Measurements from ENCODE around the gene APOC3.

Gene APOC3

GRCh38 chr11:116851626-116852025 lies 21.9 kb downstream of the APOC3 start:
- no peak for DNase-seq (ENCODE audit: low read depth)

DNA sequence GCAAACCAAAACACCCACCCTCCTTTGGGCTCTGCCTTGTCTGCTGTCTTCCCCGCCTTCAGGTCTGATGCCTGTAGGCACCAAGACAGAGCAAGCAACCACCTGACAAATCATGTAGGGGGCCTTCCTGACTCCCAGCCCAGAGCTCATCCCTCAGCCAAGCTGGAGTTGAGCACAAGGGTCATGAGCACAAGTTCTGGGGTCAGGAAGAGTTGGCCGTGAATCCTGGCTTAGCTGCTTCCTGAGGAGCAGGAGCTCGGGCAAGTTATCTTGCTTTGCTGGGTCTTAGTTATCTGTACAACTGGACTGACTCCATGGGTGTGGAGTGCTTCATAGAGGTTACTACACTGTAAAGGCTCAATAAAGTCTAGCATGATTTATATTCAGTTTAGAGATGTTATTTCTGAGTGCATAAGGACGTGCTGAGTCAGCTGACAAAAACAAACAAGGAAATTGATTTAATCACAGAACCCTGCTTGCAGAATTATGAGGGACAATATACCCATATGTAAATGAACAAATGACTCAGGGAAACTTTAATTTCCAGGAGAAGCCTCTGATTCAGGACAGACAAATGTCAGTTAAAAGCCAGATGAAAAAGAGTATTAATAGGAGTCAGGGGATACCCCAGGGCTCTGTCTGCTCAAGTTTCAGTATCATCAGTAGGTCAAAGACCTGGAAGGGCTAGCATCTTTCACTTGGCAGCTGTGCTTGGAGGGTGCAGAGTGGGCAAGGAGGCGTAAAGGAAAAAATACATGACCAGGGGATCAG lies 22.7 kb downstream of the APOC3 start:
- DNase-seq (ENCODE audit: low read depth): no peak

GRCh38 chr11:116853461-116854073 lies 23.9 kb downstream of the APOC3 start:
- no peak for DNase-seq (ENCODE audit: low read depth)

DNA sequence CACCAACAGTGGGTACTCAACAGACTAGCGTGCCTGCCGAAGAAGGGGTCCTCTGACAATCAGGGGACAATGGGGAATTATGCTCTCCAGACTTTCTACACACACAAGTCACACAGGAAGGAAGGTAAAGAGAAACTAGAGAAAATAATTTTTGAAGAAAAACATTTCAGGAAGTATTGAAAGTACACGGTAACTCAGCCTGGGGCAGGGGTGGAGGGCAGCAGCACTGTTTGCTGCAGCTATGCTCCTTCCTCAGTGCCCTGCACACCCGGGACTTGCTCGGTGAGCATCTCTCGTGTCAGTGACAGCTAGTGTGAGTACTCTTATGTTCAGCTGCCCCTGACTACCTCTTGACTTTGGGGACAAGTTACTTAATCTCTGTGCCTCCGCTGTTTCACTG lies 25.7 kb downstream of the APOC3 start:
- DNase-seq (ENCODE audit: low read depth): no peak

GRCh38 chr11:116856423-116856822 lies 26.7 kb downstream of the APOC3 start:
- no peak for DNase-seq (ENCODE audit: low read depth)

DNA sequence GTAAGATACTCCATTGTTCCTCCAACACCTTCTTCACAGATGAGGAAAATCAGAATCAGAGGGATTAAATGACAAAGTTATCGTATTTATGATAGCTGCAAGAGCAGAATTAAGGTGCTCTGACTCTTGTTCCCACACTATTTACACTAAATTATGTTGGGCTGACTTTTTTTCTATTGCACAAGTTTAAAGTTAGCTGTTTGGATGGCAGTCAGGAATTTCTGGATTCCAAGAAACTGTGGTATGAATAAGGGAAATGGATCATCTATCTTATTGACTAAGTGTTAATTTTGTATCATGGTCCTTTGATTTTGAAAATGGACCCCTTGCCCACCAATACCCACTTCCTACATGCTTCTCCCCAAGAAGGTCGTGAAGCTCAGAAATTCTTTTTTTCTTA lies 27.6 kb downstream of the APOC3 start:
- no peak for DNase-seq (ENCODE audit: low read depth)

DNA sequence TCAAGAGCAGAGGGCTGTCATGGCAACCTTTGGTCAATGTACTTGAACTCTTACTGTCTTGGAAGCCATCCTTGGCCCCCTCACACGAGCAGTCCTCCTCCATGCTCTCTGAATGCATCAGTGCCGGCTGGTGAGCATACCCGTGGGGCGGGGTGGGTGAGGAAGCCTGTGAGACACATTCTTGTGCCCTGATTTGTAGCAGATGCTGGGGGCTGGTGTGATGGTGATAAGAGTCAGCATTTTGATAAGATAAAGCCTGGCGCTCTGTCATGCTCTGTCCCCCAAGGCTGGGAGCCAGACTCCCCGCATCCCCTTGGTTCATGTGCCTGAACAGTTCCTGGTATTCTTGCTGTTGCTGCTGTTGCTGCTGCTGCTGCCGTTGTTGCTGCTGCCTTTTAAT lies 28.2 kb downstream of the APOC3 start:
- DNase-seq (ENCODE audit: low read depth): no peak

- no peak for DNase-seq (ENCODE audit: low read depth)
Observed at GRCh38 chr11:116859175-116859574, 29.5 kb downstream of the APOC3 start.

- DNase-seq (ENCODE audit: low read depth): no peak
Observed at GRCh38 chr11:116860303-116860702, 30.6 kb downstream of the APOC3 start.

DNA sequence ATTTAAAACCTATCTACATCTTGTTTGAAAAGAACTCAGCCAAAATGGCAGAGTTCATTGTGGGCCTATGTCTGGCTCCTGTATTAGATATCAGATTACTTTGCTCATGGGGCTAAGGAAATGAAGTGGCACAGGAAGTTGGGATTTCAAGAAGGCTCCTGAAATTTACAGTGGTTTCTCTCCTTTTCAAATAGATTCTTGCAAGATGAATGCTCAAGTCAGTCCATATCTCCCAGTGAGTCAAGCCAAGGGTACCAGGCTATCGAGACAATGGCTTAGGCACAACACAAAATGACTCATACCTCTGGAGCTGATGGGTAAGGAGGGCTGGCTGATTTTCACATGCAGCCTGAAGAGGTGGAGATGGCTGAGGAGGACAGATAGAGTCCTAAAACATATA lies 31.8 kb downstream of the APOC3 start:
- no peak for DNase-seq (ENCODE audit: low read depth)

GRCh38 chr11:116862185-116862584 lies 32.5 kb downstream of the APOC3 start:
- DNase-seq (ENCODE audit: low read depth): no peak

DNA sequence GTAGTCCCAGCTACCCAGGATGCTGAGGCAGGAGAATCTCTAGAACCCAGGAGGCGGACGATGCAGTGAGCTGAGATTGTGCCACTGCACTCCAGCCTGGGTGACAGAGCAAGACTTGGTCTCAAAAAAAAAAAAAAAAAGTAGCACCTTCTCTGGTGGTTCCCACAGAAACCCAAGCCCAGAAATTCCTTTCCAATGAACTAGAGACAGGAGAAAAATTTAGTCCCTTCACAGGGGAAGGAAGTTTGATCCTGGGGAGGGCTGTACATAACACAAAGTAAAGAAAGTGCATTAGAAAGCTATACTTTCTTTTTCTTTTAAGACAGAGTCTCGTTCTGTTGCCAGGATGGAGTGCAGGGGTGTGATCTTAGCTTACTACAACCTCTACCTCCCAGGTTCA lies 33.2 kb downstream of the APOC3 start:
- no peak for DNase-seq (ENCODE audit: low read depth)

DNA sequence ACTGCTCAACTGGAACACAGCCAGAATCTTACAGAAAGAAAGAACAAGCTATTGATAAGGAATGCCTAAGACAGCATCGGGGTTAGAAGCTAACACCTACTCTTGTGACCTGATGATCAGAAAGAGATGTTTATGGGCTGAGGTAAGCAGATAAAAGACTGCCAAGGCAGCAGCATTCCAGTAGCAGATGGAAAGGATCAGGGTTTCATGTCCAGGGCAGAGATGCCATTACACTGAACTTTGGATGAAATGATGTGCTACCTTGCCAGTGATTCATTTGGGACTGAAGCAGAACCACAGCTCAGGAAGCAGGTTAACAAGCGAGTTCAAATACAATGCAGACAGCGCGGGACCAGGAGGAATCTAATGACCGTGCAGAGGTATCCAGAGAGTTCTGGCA lies 34.8 kb downstream of the APOC3 start:
- no peak for DNase-seq (ENCODE audit: low read depth)

DNA sequence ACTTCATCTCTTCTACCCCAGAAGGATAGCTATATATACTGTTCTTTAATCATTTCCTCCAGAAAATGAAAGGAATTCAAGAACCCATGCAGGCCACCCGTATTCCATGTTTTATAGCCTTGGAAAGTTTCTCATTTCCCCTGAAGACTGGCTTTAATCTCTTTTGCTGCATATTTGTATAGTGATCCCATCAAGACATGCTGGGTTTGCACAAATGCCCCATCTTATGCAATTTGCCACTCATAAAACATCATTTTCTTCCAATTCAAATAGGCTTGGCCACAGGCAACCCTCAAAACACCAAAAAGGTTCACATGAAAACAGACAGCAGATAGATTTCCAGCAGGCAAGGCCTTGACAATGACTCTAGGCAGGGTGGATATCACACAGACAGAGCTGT lies 36.0 kb downstream of the APOC3 start:
- no peak for DNase-seq (ENCODE audit: low read depth)

- DNase-seq (ENCODE audit: low read depth): no peak
Observed at GRCh38 chr11:116866804-116867455, 37.2 kb downstream of the APOC3 start.

DNA sequence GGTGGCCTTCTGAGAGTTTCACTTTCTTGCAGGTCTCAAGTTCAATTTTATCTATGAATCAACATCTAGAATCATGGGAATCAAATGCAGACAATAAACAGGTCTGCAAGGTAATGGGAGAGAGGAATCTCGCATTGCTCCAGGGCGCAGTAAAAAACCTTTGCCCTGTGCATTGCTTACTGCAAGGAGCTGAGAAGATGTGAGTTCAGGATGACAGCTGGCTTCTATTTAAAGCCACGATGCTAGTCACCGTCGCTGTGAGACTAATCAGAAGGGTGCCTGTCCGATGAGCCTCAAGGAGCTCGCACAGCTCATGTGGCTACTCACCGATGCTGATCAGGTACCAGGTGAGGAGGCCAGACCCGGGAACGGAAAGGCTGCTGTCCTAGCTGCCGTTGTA lies 37.9 kb downstream of the APOC3 start:
- no peak for DNase-seq (ENCODE audit: low read depth)

DNA sequence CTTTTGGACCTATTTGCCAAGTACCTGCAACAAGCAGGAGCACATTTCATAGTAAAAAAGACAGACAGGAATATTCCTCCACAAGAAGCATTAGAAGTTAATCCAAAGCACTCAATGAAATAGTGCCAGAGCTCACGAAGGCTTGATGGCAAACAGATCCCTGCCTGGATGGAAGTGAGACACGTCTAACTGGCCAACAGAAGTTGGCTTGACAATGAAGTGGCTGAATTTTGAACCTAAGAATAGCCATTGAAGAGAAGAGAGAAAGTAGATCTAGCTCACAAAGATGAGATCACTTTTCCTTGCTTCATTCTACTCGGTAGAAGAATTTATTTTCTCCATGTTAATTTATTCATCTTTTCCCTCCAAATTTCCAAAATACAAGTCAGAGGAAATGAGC lies 38.4 kb downstream of the APOC3 start:
- DNase-seq (ENCODE audit: low read depth): no peak

DNA sequence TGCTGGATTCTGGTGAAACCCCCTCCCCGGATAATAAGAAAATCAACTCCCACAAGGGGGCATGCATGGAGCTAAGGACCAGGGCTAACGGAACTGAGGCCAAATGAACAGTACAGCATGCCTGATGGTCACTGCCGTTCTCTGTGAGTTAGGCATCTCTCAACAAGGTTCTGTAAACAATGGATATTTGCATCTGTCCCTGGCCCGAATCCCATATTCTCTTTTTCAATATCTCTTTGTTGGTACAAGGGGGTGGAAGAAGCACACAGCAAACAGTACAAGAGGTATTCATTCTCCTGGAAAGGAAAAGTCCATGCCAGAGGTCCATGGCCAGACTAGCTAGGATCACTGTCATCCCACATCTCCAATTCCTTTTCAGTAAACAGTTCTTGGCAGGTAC lies 39.9 kb downstream of the APOC3 start:
- DNase-seq (ENCODE audit: low read depth): no peak

- no peak for DNase-seq (ENCODE audit: low read depth)
Observed at GRCh38 chr11:116870054-116870453, 40.3 kb downstream of the APOC3 start.

GRCh38 chr11:116871248-116871647 lies 41.5 kb downstream of the APOC3 start:
- DNase-seq (ENCODE audit: low read depth): no peak

DNA sequence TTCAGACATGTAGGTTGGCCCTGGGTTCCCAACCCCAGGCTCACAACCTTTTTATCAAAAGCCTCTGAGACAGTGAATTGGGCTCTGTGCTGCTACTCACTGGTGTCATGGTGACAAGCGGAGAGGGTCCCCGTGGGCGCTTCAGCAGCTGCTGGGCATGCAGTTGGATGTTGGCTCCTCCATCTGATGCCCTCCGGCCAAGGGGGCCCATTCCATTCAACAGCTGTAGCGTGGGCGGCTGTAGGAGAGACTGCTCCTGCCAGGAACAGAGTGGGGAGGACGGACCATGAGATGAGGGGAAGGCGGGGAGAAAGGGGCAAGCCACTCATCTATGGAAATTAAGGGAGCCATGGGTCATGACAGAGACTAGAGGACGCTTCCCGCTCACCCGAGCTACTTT lies 43.7 kb downstream of the APOC3 start:
- no peak for DNase-seq (ENCODE audit: low read depth)

DNA sequence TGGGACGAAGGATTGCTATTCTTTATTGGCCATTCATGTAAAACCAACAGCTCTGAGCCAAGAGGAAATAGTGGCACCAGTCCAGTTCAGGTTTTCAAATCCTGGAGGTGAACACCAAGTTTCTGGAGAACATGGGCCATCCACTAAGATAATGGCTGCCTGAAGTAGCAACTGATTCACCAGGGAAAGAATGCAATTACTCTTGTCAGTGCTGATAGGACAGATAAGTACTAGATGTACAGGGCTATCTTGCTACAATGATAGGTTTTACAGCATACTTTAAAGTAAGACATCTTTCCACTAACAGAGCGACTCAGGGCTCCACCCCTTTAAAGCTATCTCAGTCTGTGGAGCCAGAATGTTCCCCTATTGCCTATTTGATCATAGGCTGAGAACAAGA lies 44.5 kb downstream of the APOC3 start:
- no peak for DNase-seq (ENCODE audit: low read depth)

- DNase-seq (ENCODE audit: low read depth): no peak
Observed at GRCh38 chr11:116875194-116875593, 45.5 kb downstream of the APOC3 start.

DNA sequence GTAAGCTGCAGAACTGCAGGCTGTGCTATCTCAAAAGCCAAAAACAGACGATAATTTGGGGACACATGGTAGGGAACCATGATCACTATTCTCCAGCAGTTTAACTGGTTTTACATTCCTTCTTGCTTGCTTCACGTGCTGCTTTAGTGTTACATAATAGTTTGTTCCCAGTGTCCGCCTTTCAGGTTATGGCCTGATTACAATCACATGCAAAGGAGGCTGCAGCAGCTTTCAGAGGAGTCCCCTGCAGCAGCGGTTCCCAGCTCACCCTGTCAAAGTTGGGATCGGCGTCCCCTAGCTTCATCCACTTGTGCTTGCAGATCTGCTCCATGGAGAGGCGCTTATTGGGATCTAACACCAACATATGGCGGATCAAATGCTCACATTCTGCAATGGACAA lies 46.9 kb downstream of the APOC3 start:
- no peak for DNase-seq (ENCODE audit: low read depth)
